HepG2 (cell line): ENCODE results near the gene RACGAP1.

Experiments used
- ELF1 ChIP-seq: sonication (generic); formaldehyde crosslinking; IDR thresholded peaks from 2 replicates; pipeline ENCODE4 v1.4.0; 2020; ENCODE audit warnings: missing genetic modification reagents
- ETV6 ChIP-seq: sonication (generic); formaldehyde crosslinking; conservative IDR thresholded peaks from 2 replicates; pipeline ENCODE4 v1.4.0; 2020; ENCODE audit warnings: missing genetic modification reagents
- MTA3 ChIP-seq: sonication (generic); formaldehyde crosslinking; IDR thresholded peaks from 2 replicates; pipeline ENCODE4 v1.4.0; 2020; ENCODE audit warnings: missing genetic modification reagents
- NCOA2 ChIP-seq: sonication (generic); formaldehyde crosslinking; IDR thresholded peaks from 2 replicates; pipeline ENCODE4 v1.8.0; 2022; ENCODE audit warnings: inconsistent platforms
- SALL2 ChIP-seq: sonication (generic); formaldehyde crosslinking; IDR thresholded peaks from 2 replicates; pipeline ENCODE4 v1.8.1; 2023; ENCODE audit warnings: mild to moderate bottlenecking, missing genetic modification reagents, inconsistent platforms
- TSC22D2 ChIP-seq: sonication (generic); formaldehyde crosslinking; IDR thresholded peaks from 2 replicates; pipeline ENCODE4 v1.5.1; 2020; ENCODE audit warnings: missing genetic modification reagents, mild to moderate bottlenecking, borderline replicate concordance
- YY1 ChIP-seq: IDR thresholded peaks from 2 replicates; pipeline ENCODE4 v1.6.1; 2011; ENCODE audit warnings: low read length, low read depth, moderate library complexity, mild to moderate bottlenecking; ENCODE audit not compliant: insufficient read depth, insufficient replicate concordance
- ZNF24 ChIP-seq: fragments of 450-650 bp; IDR thresholded peaks from 2 replicates; pipeline ENCODE4 v1.6.1; 2017; ENCODE audit warnings: antibody characterized with exemption, mild to moderate bottlenecking
- ZNF543 ChIP-seq: sonication (generic); formaldehyde crosslinking; IDR thresholded peaks from 2 replicates; pipeline ENCODE4 v1.4.0; 2020; ENCODE audit warnings: mild to moderate bottlenecking, missing genetic modification reagents
- ZNF878 ChIP-seq: sonication (generic); formaldehyde crosslinking; IDR thresholded peaks from 2 replicates; pipeline ENCODE4 v1.8.1; 2023; ENCODE audit warnings: mild to moderate bottlenecking, missing genetic modification reagents, moderate library complexity
- TF ChIP-seq, protein P1 (sequence below), 2 experiments: IDR thresholded peaks; 2 replicates each; pipeline ENCODE4 v1.6.1; 2011 to 2012; ENCODE audit warnings: low read length in 2 of 2, borderline replicate concordance in 1 of 2, low read depth in 1 of 2, mild to moderate bottlenecking in 1 of 2, moderate library complexity in 1 of 2
- TF ChIP-seq, protein P2 (sequence below): sonication (generic); formaldehyde crosslinking; IDR thresholded peaks from 2 replicates; pipeline ENCODE4 v1.5.0; 2020; ENCODE audit warnings: mild to moderate bottlenecking, missing genetic modification reagents, moderate library complexity

DNA sequence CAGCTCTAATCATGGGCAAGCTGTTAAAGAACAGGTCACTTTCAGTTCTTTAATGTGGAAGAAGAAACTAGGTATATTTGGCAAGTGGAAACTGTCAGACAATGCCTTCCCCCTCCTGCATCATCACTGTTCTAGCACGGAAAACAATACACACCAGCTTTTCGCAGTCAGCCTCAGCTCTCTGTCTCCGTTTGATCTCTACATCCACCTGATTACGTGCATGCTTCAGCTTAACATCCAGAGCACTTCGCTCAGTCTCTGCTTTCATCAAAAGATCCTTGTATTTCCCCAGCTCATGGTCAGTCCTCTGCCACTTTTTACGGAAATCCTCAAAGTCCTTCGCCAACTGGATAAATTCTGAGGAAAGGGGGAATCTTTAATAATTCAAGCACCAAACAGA, 19.0 kb downstream of the RACGAP1 start:
- TF ChIP-seq TSC22D2 (CRISPR knock-in tag) (no peak), ZNF543 (CRISPR knock-in tag) (no peak), ZNF878 (CRISPR knock-in tag) (no peak), MTA3 (CRISPR knock-in tag) (no peak), NCOA2 (no peak), ZNF24 (no peak), ELF1 (CRISPR knock-in tag) (no peak), ETV6 (CRISPR knock-in tag) (no peak), YY1 (no peak), SALL2 (CRISPR knock-in tag) (no peak)
- TF ChIP-seq, protein P1, sequence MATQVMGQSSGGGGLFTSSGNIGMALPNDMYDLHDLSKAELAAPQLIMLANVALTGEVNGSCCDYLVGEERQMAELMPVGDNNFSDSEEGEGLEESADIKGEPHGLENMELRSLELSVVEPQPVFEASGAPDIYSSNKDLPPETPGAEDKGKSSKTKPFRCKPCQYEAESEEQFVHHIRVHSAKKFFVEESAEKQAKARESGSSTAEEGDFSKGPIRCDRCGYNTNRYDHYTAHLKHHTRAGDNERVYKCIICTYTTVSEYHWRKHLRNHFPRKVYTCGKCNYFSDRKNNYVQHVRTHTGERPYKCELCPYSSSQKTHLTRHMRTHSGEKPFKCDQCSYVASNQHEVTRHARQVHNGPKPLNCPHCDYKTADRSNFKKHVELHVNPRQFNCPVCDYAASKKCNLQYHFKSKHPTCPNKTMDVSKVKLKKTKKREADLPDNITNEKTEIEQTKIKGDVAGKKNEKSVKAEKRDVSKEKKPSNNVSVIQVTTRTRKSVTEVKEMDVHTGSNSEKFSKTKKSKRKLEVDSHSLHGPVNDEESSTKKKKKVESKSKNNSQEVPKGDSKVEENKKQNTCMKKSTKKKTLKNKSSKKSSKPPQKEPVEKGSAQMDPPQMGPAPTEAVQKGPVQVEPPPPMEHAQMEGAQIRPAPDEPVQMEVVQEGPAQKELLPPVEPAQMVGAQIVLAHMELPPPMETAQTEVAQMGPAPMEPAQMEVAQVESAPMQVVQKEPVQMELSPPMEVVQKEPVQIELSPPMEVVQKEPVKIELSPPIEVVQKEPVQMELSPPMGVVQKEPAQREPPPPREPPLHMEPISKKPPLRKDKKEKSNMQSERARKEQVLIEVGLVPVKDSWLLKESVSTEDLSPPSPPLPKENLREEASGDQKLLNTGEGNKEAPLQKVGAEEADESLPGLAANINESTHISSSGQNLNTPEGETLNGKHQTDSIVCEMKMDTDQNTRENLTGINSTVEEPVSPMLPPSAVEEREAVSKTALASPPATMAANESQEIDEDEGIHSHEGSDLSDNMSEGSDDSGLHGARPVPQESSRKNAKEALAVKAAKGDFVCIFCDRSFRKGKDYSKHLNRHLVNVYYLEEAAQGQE (IDR thresholded peaks at IDR 0.05; ENCODE audit: borderline replicate concordance in 1 of 2, low read depth in 1 of 2, low read length in 2 of 2), result no peak
- TF ChIP-seq, protein P2, sequence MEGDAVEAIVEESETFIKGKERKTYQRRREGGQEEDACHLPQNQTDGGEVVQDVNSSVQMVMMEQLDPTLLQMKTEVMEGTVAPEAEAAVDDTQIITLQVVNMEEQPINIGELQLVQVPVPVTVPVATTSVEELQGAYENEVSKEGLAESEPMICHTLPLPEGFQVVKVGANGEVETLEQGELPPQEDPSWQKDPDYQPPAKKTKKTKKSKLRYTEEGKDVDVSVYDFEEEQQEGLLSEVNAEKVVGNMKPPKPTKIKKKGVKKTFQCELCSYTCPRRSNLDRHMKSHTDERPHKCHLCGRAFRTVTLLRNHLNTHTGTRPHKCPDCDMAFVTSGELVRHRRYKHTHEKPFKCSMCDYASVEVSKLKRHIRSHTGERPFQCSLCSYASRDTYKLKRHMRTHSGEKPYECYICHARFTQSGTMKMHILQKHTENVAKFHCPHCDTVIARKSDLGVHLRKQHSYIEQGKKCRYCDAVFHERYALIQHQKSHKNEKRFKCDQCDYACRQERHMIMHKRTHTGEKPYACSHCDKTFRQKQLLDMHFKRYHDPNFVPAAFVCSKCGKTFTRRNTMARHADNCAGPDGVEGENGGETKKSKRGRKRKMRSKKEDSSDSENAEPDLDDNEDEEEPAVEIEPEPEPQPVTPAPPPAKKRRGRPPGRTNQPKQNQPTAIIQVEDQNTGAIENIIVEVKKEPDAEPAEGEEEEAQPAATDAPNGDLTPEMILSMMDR (CRISPR knock-in tag), result no peak
